Astrocyte of the cerebellum (primary cell): ENCODE data around the gene RAPSN.

Experiments
- DNase-seq: peaks from one replicate; pipeline ENCODE4 v3.0.0-alpha.2; 2011; ENCODE audit warnings: low read depth
- H3K4me3 ChIP-seq: 2 replicates; pipeline ENCODE4 v1.5.1; 2011; ENCODE audit warnings: mild to moderate bottlenecking, low read depth, low read length, moderate library complexity
- in situ Hi-C: cut with HindIII; loops from 2 replicates; pipeline ENCODE4 v1.10.0; 2017; ENCODE audit warnings: low sequenced_read_pairs
- TF ChIP-seq, protein P1 (sequence below): IDR thresholded peaks from 2 replicates; pipeline ENCODE4 v1.5.1; 2012; ENCODE audit warnings: low read length, low read depth, moderate library complexity, mild to moderate bottlenecking; ENCODE audit errors: missing control alignments

Gene RAPSN

DNA sequence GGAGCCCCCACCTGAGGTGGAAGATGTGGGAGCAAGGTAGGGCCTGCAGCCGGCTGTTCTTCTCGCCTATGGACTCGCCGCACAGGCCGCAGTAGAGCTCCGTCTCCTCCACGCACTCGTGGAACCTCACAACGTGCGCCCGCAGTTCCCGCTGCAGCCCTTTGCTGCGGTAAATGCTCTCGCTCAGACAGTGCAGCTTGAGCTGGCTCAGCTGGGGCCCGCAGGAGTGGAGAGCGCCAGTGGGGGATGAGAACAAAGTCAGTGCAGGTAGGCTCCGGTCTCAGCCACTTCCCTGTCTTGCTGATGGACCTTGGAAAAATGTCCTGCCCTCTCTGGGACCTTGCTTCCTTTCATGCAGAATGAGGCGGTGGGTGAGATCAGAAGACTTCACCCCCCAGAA lies 10.2 kb downstream of the RAPSN start:
- in situ Hi-C loops, result no loop called here
- no peak overlapping the region for H3K4me3 ChIP-seq
- DNase-seq, result no peak
- TF ChIP-seq, protein P1, sequence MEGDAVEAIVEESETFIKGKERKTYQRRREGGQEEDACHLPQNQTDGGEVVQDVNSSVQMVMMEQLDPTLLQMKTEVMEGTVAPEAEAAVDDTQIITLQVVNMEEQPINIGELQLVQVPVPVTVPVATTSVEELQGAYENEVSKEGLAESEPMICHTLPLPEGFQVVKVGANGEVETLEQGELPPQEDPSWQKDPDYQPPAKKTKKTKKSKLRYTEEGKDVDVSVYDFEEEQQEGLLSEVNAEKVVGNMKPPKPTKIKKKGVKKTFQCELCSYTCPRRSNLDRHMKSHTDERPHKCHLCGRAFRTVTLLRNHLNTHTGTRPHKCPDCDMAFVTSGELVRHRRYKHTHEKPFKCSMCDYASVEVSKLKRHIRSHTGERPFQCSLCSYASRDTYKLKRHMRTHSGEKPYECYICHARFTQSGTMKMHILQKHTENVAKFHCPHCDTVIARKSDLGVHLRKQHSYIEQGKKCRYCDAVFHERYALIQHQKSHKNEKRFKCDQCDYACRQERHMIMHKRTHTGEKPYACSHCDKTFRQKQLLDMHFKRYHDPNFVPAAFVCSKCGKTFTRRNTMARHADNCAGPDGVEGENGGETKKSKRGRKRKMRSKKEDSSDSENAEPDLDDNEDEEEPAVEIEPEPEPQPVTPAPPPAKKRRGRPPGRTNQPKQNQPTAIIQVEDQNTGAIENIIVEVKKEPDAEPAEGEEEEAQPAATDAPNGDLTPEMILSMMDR, result no peak

DNA sequence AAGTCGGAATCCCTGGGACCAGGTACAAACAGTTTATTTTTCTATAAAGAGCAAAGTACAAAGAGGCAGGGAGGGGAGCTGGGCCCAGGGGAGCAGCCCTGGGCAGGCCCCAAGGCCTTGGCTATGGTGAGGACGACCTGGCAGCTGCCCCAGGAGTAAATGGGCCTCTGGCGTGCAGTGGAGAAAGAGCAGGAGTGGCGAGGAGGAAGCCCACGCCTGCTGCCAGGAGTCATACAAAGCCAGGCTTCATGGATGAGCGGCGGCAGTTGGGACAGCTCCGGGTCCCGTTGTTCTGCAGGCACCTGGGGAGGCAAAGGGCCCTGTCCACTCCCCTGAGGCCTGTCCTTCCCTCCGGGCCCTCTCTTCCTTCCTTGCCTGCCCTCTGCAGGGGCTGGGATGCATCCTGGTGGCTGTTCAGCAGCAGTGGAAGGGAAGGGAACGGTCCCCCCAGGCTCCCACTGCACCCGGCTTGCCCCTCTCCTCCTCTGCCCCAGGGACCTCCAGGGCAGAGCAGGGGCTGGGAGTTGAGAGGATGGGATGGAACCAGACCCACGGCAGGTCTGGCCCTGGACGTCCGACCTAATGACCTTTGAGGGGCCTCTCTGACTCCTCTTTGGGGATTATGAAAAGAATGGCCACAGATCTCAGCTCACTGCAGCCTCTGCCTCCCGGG lies 11.1 kb downstream of the RAPSN start:
- TF ChIP-seq, protein P1, result no peak
- in situ Hi-C loops, result no loop called here
- DNase-seq, result no peak
- no peak overlapping the region for H3K4me3 ChIP-seq

DNA sequence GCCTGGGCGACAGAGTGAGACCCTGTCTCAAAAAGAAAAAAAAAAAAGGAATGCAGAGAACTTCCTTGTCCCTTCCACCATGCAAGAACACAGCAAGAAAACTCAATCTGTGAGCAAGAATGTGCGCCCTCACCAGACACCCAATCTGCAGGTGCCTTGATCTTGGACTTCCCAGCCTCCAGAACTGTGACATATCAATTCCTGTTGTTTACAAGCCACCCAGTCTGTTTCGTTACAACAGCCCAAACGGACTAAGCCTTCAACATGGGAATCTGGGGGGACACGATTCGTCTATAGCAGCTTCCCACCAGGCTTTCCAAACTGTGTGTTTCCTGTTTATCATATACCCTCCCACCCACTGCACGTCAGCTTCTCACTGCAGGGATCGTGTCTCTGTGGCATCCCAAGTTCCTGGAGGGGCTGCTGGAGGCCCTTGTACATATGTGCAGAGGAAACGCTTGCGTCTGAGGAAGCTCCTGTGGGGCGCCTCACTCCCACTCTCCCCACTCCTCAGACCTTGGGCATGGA lies 11.7 kb downstream of the RAPSN start:
- H3K4me3 ChIP-seq, result no peak overlapping the region
- TF ChIP-seq, protein P1, result no peak
- no peak for DNase-seq
- in situ Hi-C loops, result no loop called here

DNA sequence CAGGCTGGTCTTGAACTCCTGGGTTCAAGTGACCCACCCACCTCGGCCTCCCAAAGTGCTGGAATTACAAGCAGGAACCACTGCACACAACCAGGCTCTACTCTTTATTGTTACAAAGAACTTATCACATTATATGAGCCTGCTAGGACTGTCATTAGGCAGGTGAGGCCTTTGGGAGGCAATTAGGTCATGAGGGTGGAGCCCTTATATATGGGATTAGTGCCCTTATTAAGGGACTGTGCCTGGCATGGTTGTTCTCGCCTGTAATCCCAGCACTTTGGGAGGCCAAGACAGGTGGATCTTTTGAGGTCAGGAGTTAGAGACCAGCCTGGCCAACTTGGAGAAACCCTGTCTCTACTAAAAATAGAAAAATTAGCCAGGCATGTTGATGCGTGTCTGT lies 12.2 kb downstream of the RAPSN start:
- TF ChIP-seq, protein P1, result no peak
- no peak overlapping the region for H3K4me3 ChIP-seq
- DNase-seq, result no peak
- in situ Hi-C loops, result no loop called here

DNA sequence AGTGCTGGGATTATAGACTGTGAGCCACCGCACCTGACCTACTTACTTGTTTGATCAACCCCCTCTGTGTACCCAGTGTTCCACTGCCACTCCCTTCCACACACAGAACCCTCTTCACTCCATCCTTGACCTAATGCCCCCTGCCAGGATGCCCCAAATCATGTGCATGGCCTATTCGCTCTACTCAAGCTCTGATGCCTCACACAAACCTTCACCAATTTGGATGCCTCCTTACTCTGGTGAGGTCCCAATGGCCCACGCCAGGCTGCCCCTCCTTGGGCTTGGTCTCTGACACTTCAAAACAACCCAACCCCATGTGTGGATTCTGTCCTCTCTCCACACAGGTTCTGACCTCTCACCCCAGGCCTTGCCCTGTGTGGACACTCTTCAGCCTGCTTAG lies 13.2 kb downstream of the RAPSN start:
- TF ChIP-seq, protein P1, result no peak
- no peak for DNase-seq
- no peak overlapping the region for H3K4me3 ChIP-seq
- in situ Hi-C loops, result no loop called here

DNA sequence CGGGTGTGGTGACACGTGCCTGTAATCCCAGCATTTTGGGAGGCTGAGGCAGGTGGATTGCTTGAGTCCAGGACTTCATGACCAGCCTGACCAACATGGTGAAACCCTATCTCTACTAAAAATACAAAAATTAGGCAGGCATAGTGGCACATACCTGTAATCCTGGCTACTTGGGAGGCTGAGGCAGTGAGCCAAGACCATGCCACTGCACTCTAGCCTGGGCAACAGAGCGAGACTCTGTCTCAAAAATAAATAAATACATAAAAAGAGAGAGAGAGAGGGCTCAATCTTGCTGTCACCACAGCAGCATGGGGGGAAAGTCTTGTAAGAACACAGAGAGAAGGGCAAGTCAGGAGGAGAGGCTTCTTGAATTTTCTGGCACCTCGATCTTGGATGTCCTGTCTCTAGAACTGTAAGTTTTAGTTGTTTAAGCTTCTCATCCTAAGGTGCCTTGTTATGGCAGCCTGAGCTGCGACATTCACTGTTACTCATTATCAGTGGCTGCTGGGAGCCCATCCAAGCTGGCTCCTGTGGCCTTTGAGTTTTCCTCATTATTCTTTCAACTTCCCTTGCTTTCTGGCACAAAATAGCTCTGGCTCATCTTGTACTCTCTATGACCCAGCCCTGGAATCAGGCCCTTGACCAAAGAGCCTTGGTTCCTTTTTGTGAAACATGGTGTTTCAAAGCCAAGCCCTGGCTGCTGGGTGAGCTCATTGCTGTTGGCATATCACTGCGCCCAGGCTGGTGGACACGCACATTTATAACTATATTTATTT lies 14.7 kb downstream of the RAPSN start:
- peak; percentile 68 for DNase-seq
- TF ChIP-seq, protein P1, result no peak
- in situ Hi-C loops, result no loop called here
- H3K4me3 ChIP-seq, result no peak overlapping the region
